IMR-90 (cell line): ENCODE results near the gene SLC6A6. TPM values are rescaled to one million over a fixed set of nuclear protein-coding genes. Genes with fewer than 3 reads are reported as not detected.
A peak's percentile ranks its signal among the peaks of the same experiment; 100 is the strongest.

ENCODE experiments used
- ATAC-seq: fragments of 200-7000 bp; cut with Tn5 transposase; 2 replicates; pipeline ENCODE4 v1.9.1; 2020; ENCODE audit warnings: low read depth, mild to moderate bottlenecking, moderate library complexity
- BruUV-seq: library from RNA; stranded (reverse); fragments of 400-500 nt; replicated peaks from 2 replicates; lab custom pipeline; 2021; lab: Mats Ljungman, UMichigan
- CTCF ChIA-PET: fragments of 300-600 bp; formaldehyde crosslinking; extraction: SDS; loops from one replicate; lab custom pipeline; 2021; ENCODE audit warnings: antibody characterized with exemption; lab: Yijun Ruan, JAX
- POLR2A ChIA-PET: fragments of 300-600 bp; sonication (Branson Sonifier 250); formaldehyde crosslinking; loops from one replicate; lab custom pipeline; 2022; ENCODE audit warnings: antibody characterized with exemption; ENCODE audit not compliant: unreplicated experiment; lab: Charles Lee
- DNase-seq: peaks from one replicate; pipeline ENCODE4 v3.0.0; 2013
- H2AFZ ChIP-seq: replicated peaks from 2 replicates; pipeline ENCODE3; 2013; ENCODE audit warnings: low read length, mild to moderate bottlenecking; ENCODE audit not compliant: poor library complexity
- H2AK5ac ChIP-seq: 2 replicates; pipeline ENCODE4 v1.6.1; 2013; ENCODE audit warnings: low read depth, low read length, inconsistent platforms
- H2AK9ac ChIP-seq: replicated peaks from 2 replicates; pipeline ENCODE3; 2013; ENCODE audit warnings: mild to moderate bottlenecking, low read depth, low read length, moderate library complexity; ENCODE audit not compliant: poor library complexity
- H2BK120ac ChIP-seq: 2 replicates; pipeline ENCODE4 v1.6.1; 2013; ENCODE audit warnings: low read depth, low read length, inconsistent platforms
- H2BK15ac ChIP-seq: 3 replicates; pipeline ENCODE4 v1.6.1; 2013; ENCODE audit warnings: low read depth, low read length, inconsistent platforms
- H2BK20ac ChIP-seq: 2 replicates; pipeline ENCODE4 v1.6.1; 2013; ENCODE audit warnings: low read depth, mild to moderate bottlenecking, inconsistent platforms, low read length, moderate library complexity
- H2BK5ac ChIP-seq: 2 replicates; pipeline ENCODE4 v1.6.1; 2013; ENCODE audit warnings: mild to moderate bottlenecking, low read depth, low read length, inconsistent platforms; ENCODE audit not compliant: poor library complexity, severe bottlenecking
- H3K14ac ChIP-seq: replicated peaks from 2 replicates; pipeline ENCODE4 v1.6.1; 2013; ENCODE audit warnings: low read depth, low read length, inconsistent platforms
- H3K18ac ChIP-seq: 2 replicates; pipeline ENCODE4 v1.6.1; 2013; ENCODE audit warnings: low read depth, low read length, control low read depth
- H3K23ac ChIP-seq: 2 replicates; pipeline ENCODE4 v1.6.1; 2013; ENCODE audit warnings: low read depth, low read length, inconsistent platforms
- H3K27ac ChIP-seq: 2 replicates; pipeline ENCODE4 v1.5.1; 2013; ENCODE audit warnings: mild to moderate bottlenecking, control low read depth, low read length; ENCODE audit not compliant: insufficient read depth
- H3K27me3 ChIP-seq: 2 replicates; pipeline ENCODE4 v1.6.1; 2013; ENCODE audit warnings: low read length; ENCODE audit not compliant: control insufficient read depth, insufficient read depth
- H3K36me3 ChIP-seq: 2 replicates; pipeline ENCODE4 v1.6.1; 2013; ENCODE audit warnings: low read length, mixed read lengths; ENCODE audit not compliant: control insufficient read depth, insufficient read depth
- H3K4ac ChIP-seq: 2 replicates; pipeline ENCODE4 v1.6.1; 2013; ENCODE audit warnings: low read depth, low read length, inconsistent platforms
- H3K4me1 ChIP-seq: 2 replicates; pipeline ENCODE4 v1.6.1; 2013; ENCODE audit warnings: low read length, mixed read lengths; ENCODE audit not compliant: control insufficient read depth, insufficient read depth
- H3K4me2 ChIP-seq: 2 replicates; pipeline ENCODE4 v1.6.1; 2013; ENCODE audit warnings: low read depth, mild to moderate bottlenecking, control low read depth, low read length, moderate library complexity
- H3K4me3 ChIP-seq: 2 replicates; pipeline ENCODE4 v1.5.1; 2013; ENCODE audit warnings: low read depth, mild to moderate bottlenecking, control low read depth, low read length, moderate library complexity; ENCODE audit not compliant: insufficient read depth
- H3K56ac ChIP-seq: 2 replicates; pipeline ENCODE4 v1.6.1; 2013; ENCODE audit warnings: low read length, inconsistent platforms; ENCODE audit not compliant: insufficient read depth; ENCODE audit errors: extremely low read depth
- H3K79me1 ChIP-seq, 2 experiments: 2 replicates each; pipeline ENCODE4 v1.6.1; 2013; ENCODE audit warnings: low read length in 2 of 2, inconsistent platforms in 1 of 2, low read depth in 1 of 2
- H3K9ac ChIP-seq: 2 replicates; pipeline ENCODE4 v1.6.1; 2013; ENCODE audit warnings: low read depth, low read length, control low read depth
- H3K9me1 ChIP-seq: 2 replicates; pipeline ENCODE4 v1.6.1; 2013; ENCODE audit warnings: low read length, inconsistent platforms; ENCODE audit not compliant: insufficient read depth
- H3K9me3 ChIP-seq: 2 replicates; pipeline ENCODE4 v1.6.1; 2013; ENCODE audit warnings: low read length; ENCODE audit not compliant: control insufficient read depth, insufficient read depth
- H4K20me1 ChIP-seq: 2 replicates; pipeline ENCODE4 v1.6.1; 2013; ENCODE audit warnings: low read length, inconsistent platforms; ENCODE audit not compliant: insufficient read depth
- H4K5ac ChIP-seq: 2 replicates; pipeline ENCODE4 v1.6.1; 2013; ENCODE audit warnings: mild to moderate bottlenecking, low read depth, low read length, control low read depth
- H4K8ac ChIP-seq, 2 experiments: 2 replicates each; pipeline ENCODE4 v1.6.1; 2013; ENCODE audit warnings: low read depth in 2 of 2, low read length in 2 of 2, control low read depth in 1 of 2, inconsistent platforms in 1 of 2
- H4K91ac ChIP-seq: 2 replicates; pipeline ENCODE4 v1.6.1; 2013; ENCODE audit warnings: low read depth, low read length, inconsistent platforms; ENCODE audit not compliant: insufficient read depth
- MAZ ChIP-seq: IDR thresholded peaks from 2 replicates; pipeline ENCODE4 v1.6.1; 2012; ENCODE audit warnings: low read depth, mild to moderate bottlenecking, low read length, improper control_type of control experiment, moderate library complexity, borderline replicate concordance
- MXI1 ChIP-seq: IDR thresholded peaks from 2 replicates; pipeline ENCODE4 v1.6.1; 2012; ENCODE audit warnings: low read depth, mild to moderate bottlenecking, low read length, moderate library complexity, borderline replicate concordance
- NFE2L2 ChIP-seq: fragments of 150-350 bp; IDR thresholded peaks from 2 replicates; pipeline ENCODE4 v1.6.1; 2016; ENCODE audit warnings: low read depth, mild to moderate bottlenecking, low read length
- POLR2A ChIP-seq: IDR thresholded peaks from 2 replicates; pipeline ENCODE4 v1.6.1; 2012; ENCODE audit warnings: mild to moderate bottlenecking, low read depth, low read length
- RFX5 ChIP-seq: IDR thresholded peaks from 2 replicates; pipeline ENCODE4 v1.8.0; 2012; ENCODE audit warnings: low read depth, mild to moderate bottlenecking, low read length, moderate library complexity
- WGBS, 2 experiments: methylation state at CpG; one replicate each; pipeline versions ENCODE4 v1.1.5 to v1.1.7; 2013; ENCODE audit warnings: missing lambda C conversion rate in 2 of 2; ENCODE audit not compliant: insufficient read length in 1 of 2; ENCODE audit errors: extremely low coverage in 2 of 2; 5-methylcytosine and 5-hydroxymethylcytosine counted together
- dilution Hi-C: fragments of 300-500 bp; cut with HindIII; formaldehyde crosslinking; loops from one replicate; pipeline ENCODE4 v1.14.3; 2018; ENCODE audit warnings: low sequenced_read_pairs; ENCODE audit not compliant: unreplicated experiment
- in situ Hi-C: fragments of 300-500 bp; cut with MboI; formaldehyde crosslinking; loops from 3 replicates; pipeline ENCODE4 v1.14.3; 2019; ENCODE audit warnings: low sequenced_read_pairs, inconsistent platforms, mixed read lengths
- intact Hi-C: fragments of 100-400 bp; cut with micrococcal nuclease; formaldehyde crosslinking; loops from 2 replicates; pipeline ENCODE4 v1.10.0; 2022
- polyA plus RNA-seq, 3 experiments: library from polyadenylated mRNA; depleted of rRNA; stranded (reverse); fragments of >200 nt; gene quantifications; 2 replicates each; pipeline ENCODE4 v1.2.3, GENCODE V29; 2012; ENCODE audit warnings: low replicate concordance in 1 of 3
- total RNA-seq: library from RNA; depleted of rRNA; stranded (reverse); fragments of >200 nt; gene quantifications from 2 replicates; pipeline ENCODE4 v1.2.3, GENCODE V29; 2012
- TF ChIP-seq, protein P1 (sequence below): conservative IDR thresholded peaks from 2 replicates; pipeline ENCODE4 v1.5.1; 2012; ENCODE audit warnings: mild to moderate bottlenecking, low read depth, low read length, improper control_type of control experiment

Gene SLC6A6
- total and polyA plus RNA-seq, 2 of the 4 experiments (the other 2 are of a cell fraction), result 29.9 to 39.4 TPM

DNA sequence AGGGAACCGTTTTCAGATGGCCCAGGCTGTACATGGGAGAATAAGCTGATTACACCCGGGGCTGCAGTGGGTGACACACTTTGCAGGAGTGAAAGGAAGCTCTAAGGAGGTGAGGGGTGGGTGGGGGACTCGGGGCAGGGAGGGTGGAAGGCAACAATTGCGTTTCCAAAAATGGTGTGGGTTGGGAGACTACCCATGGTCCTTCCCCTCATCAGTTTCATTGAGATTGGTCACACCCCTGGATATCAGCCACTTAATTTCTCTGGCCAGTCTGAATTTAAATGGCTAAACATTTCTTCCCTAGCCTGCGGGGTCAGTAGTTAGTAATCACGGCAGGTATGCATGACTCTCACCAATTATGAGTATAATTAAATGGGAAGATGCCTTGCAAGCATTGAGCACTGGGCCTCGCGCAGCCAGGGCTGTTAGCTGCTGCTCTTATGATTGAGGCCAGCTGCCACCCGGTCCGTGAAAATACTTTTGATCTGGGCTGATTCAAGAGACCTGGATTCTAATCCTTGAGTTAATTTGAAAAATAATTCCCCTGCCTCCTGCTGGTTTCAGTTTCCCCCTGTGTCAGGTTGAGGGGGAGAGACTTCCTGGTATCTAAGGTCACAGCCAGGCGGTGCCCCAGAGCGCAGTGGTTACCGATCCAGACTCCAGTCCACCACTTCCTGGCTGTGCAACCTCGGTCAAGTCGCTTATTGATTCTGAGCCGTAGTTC lies 23.3 kb downstream of the SLC6A6 start:
- H4K8ac ChIP-seq, result no peak overlapping the region
- H2BK20ac ChIP-seq, result 0 out of 2 replicates have a peak overlapping the region, but pooled peaks have one; percentile 8
- H3K4me2 ChIP-seq, result no peak overlapping the region
- DNase-seq (no peak), ATAC-seq (no peak; the same call in 1 of the 2 replicates)
- H3K36me3 ChIP-seq, result peaks cover 18% of the 10 kb centered on the region; the same call in 1 of the 2 replicates
- no peak overlapping the region for H3K9ac ChIP-seq
- POLR2A ChIA-PET, result no interaction called here
- H3K23ac ChIP-seq, result no peak overlapping the region
- peaks cover 12% of the 10 kb centered on the region for H3K9me1 ChIP-seq
- H2AK5ac ChIP-seq, result peak overlapping the region; percentile 47; the same call in 1 of the 2 replicates
- peaks cover 29% of the 10 kb centered on the region for H3K4me1 ChIP-seq
- H3K18ac ChIP-seq, result no peak overlapping the region
- CTCF ChIA-PET, result interaction anchor here (0.9 kb wide), 1 partner anchor 11 kb away, joined by 3 read pairs; no protein-coding TSS in a partner anchor
- intact Hi-C loops, result no loop called here
- no peak overlapping the region for H3K14ac ChIP-seq
- peaks cover 31 to 79% of the 10 kb centered on the region in 2 experiments for H3K79me1 ChIP-seq
- no peaks in the 10 kb centered on the region for H3K9me3 ChIP-seq
- H4K5ac ChIP-seq, result no peak overlapping the region
- TF ChIP-seq, protein P1, sequence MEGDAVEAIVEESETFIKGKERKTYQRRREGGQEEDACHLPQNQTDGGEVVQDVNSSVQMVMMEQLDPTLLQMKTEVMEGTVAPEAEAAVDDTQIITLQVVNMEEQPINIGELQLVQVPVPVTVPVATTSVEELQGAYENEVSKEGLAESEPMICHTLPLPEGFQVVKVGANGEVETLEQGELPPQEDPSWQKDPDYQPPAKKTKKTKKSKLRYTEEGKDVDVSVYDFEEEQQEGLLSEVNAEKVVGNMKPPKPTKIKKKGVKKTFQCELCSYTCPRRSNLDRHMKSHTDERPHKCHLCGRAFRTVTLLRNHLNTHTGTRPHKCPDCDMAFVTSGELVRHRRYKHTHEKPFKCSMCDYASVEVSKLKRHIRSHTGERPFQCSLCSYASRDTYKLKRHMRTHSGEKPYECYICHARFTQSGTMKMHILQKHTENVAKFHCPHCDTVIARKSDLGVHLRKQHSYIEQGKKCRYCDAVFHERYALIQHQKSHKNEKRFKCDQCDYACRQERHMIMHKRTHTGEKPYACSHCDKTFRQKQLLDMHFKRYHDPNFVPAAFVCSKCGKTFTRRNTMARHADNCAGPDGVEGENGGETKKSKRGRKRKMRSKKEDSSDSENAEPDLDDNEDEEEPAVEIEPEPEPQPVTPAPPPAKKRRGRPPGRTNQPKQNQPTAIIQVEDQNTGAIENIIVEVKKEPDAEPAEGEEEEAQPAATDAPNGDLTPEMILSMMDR, result no peak
- TF ChIP-seq MAZ (no peak), POLR2A (no peak), NFE2L2 (no peak), MXI1 (no peak), RFX5 (no peak)
- no peak overlapping the region for H3K27ac ChIP-seq
- no peak overlapping the region for H3K4me3 ChIP-seq
- H3K56ac ChIP-seq, result no peak overlapping the region
- BruUV-seq, result no TSS peak
- H2AK9ac ChIP-seq, result no peak overlapping the region
- H2BK120ac ChIP-seq, result peak overlapping the region; percentile 5; the same call in 1 of the 2 replicates
- no peak overlapping the region for H2BK5ac ChIP-seq
- H2BK15ac ChIP-seq, result no peak overlapping the region; the same call in 2 of the 3 replicates
- peak overlapping the region; percentile 20; the same call in 1 of the 2 replicates for H4K91ac ChIP-seq
- H2AFZ ChIP-seq, result no peak overlapping the region
- in situ Hi-C loops, result no loop called here
- 100% methylated on average over 2 of the region's 16 CpGs; no CpG with 5 or more reads in 1 of the 2 experiments for WGBS, 2 experiments
- dilution Hi-C loops, result no loop called here
- H3K4ac ChIP-seq, result peak overlapping the region; percentile 12; the same call in 1 of the 2 replicates
- peaks cover 37% of the 10 kb centered on the region for H4K20me1 ChIP-seq
- no peaks in the 10 kb centered on the region for H3K27me3 ChIP-seq
